Esophagus squamous epithelium (tissue), 4 donors: ENCODE data around the gene UBAC2.

Source experiments
- CTCF ChIP-seq, 6 experiments: fragments of 450-650 bp in 4 of 6; fragments of 200-600 bp in 2 of 6; sonication (generic) in 2 of 6; IDR thresholded peaks; one replicate each; pipeline ENCODE4 v1.5.1; 2016 to 2019; ENCODE audit warnings: antibody characterized with exemption in 6 of 6, mild to moderate bottlenecking in 4 of 6, moderate library complexity in 4 of 6
- POLR2A ChIP-seq, 4 donors: fragments of 450-650 bp; IDR thresholded peaks; one replicate each; pipeline ENCODE4 v1.6.1; 2017; ENCODE audit warnings: antibody characterized with exemption in 4 of 4, mild to moderate bottlenecking in 4 of 4, moderate library complexity in 3 of 4

DNA sequence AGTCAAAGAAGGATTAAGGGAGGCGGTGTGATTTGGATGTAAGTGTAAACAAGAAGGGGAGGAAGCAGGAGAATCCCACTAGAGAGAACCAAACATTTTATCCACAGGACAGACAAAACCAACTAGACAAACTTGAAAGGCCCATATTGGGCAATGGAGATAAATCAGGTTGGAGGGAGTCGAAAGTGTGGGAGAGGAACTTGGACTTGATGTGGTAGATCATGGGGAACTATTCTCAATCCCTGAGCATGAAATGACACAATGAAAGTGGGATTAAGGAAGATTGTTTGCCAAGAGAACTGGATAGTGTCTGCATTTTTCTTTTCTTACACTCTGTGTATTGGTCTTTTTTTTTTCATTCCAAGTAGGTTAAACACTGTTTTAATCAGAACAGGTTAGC lies 88.6 kb downstream of the UBAC2 start:
- TF ChIP-seq POLR2A (IDR thresholded peaks at IDR 0.05) (no peak), CTCF (IDR thresholded peaks at IDR 0.05) (no peak)
